ENCODE measurements around the gene RTN4.
"Not testable (repeated sequence)": the region's sequence is repeated elsewhere in the genome, so short reads cannot be mapped to it uniquely, and the experiment has no call there.

Gene RTN4

GRCh38 chr2:55076019-55076418, 25.8 kb upstream of the RTN4 start:
- in situ Hi-C loops (cut with MboI; ENCODE audit: low sequenced_read_pairs), result not testable (repeated sequence)

- in situ Hi-C loops (cut with MboI; ENCODE audit: low sequenced_read_pairs), result loop anchor here (25.0 kb wide), 1 partner anchor 89 kb away; no protein-coding TSS in a partner anchor
Observed at GRCh38 chr2:55073000-55073983, 23.0 kb upstream of the RTN4 start.

GRCh38 chr2:55063713-55064323, 13.6 kb upstream of the RTN4 start:
- in situ Hi-C loops (cut with MboI; ENCODE audit: low sequenced_read_pairs), result loop anchor here (25.0 kb wide), 1 partner anchor 98 kb away; no protein-coding TSS in a partner anchor

GRCh38 chr2:55063226-55063625, 13.0 kb upstream of the RTN4 start:
- in situ Hi-C loops (cut with MboI; ENCODE audit: low sequenced_read_pairs), result loop anchor here (25.0 kb wide), 1 partner anchor 99 kb away; no protein-coding TSS in a partner anchor

GRCh38 chr2:55062754-55063153, 12.5 kb upstream of the RTN4 start:
- in situ Hi-C loops (cut with MboI; ENCODE audit: low sequenced_read_pairs), result loop anchor here (25.0 kb wide), 1 partner anchor 100 kb away; no protein-coding TSS in a partner anchor

- in situ Hi-C loops (cut with MboI; ENCODE audit: low sequenced_read_pairs), result loop anchor here (25.0 kb wide), 1 partner anchor 101 kb away; no protein-coding TSS in a partner anchor
Observed at GRCh38 chr2:55061523-55062344, 11.5 kb upstream of the RTN4 start.

GRCh38 chr2:55059793-55060192, 9.5 kb upstream of the RTN4 start:
- in situ Hi-C loops (cut with MboI; ENCODE audit: low sequenced_read_pairs), result loop anchor here (25.0 kb wide), 1 partner anchor 103 kb away; no protein-coding TSS in a partner anchor

GRCh38 chr2:55057474-55057873, 7.2 kb upstream of the RTN4 start:
- in situ Hi-C loops (cut with MboI; ENCODE audit: low sequenced_read_pairs), result loop anchor here (25.0 kb wide), 1 partner anchor 105 kb away; no protein-coding TSS in a partner anchor

GRCh38 chr2:55056024-55056521, 5.8 kb upstream of the RTN4 start:
- in situ Hi-C loops (cut with MboI; ENCODE audit: low sequenced_read_pairs), result loop anchor here (25.0 kb wide), 1 partner anchor 106 kb away; no protein-coding TSS in a partner anchor

GRCh38 chr2:55054106-55054875, 4.0 kb upstream of the RTN4 start:
- in situ Hi-C loops (cut with MboI; ENCODE audit: low sequenced_read_pairs), result loop anchor here (25.0 kb wide), 1 partner anchor 108 kb away; no protein-coding TSS in a partner anchor

GRCh38 chr2:55053225-55053624, 3.0 kb upstream of the RTN4 start:
- in situ Hi-C loops (cut with MboI; ENCODE audit: low sequenced_read_pairs), result loop anchor here (25.0 kb wide), 1 partner anchor 109 kb away; no protein-coding TSS in a partner anchor

GRCh38 chr2:55052129-55053061, 2.1 kb upstream of the RTN4 start:
- in situ Hi-C loops (cut with MboI; ENCODE audit: low sequenced_read_pairs), result loop anchor here (25.0 kb wide), 1 partner anchor 110 kb away; no protein-coding TSS in a partner anchor

GRCh38 chr2:55051026-55051866, 995 bp upstream of the RTN4 start:
- in situ Hi-C loops (cut with MboI; ENCODE audit: low sequenced_read_pairs), result loop anchor here (25.0 kb wide), 1 partner anchor 111 kb away; no protein-coding TSS in a partner anchor

GRCh38 chr2:55049821-55050099, 491 bp downstream of the RTN4 start:
- in situ Hi-C loops (cut with MboI; ENCODE audit: low sequenced_read_pairs), result loop anchor here (25.0 kb wide), 1 partner anchor 113 kb away; no protein-coding TSS in a partner anchor

GRCh38 chr2:55049043-55049820, 1.0 kb downstream of the RTN4 start:
- in situ Hi-C loops (cut with MboI; ENCODE audit: low sequenced_read_pairs), result no loop called here

GRCh38 chr2:55048508-55049042, 1.7 kb downstream of the RTN4 start:
- in situ Hi-C loops (cut with MboI; ENCODE audit: low sequenced_read_pairs), result no loop called here

All from HL-60/S4 treated with phorbol 12-myristate 13-acetate at 8.2 ng/mL for 4 days and 3 days (cell line).